Esophagus muscularis mucosa (tissue), 4 donors: ENCODE measurements around the gene JDP2. TPM values are rescaled to one million over a fixed set of nuclear protein-coding genes. Genes with fewer than 3 reads are reported as not detected.

ENCODE experiments used
- DNase-seq: peaks from one replicate; pipeline ENCODE4 v3.0.0-alpha.2; 2017; ENCODE audit errors: extremely low spot score
- H3K27ac ChIP-seq, 4 donors: fragments of 200-600 bp; sonication (generic); replicated peaks in 1 of 4; 1 replicate in 3 of 4; 2 replicates in 1 of 4; pipeline ENCODE4 v1.5.1; 2016 to 2019; ENCODE audit warnings: mild to moderate bottlenecking in 1 of 4
- H3K27me3 ChIP-seq, 4 donors: fragments of 200-600 bp; sonication (generic); one replicate each; pipeline versions ENCODE4 v1.5.1 to v1.6.0; 2016 to 2019
- H3K36me3 ChIP-seq, 4 donors: fragments of 200-600 bp; sonication (generic); one replicate each; pipeline ENCODE4 v1.5.1; 2016 to 2019
- H3K4me1 ChIP-seq, 4 donors: fragments of 200-600 bp; sonication (generic); one replicate each; pipeline ENCODE4 v1.5.1; 2016 to 2019
- H3K4me3 ChIP-seq, 4 donors: fragments of 200-600 bp; sonication (generic); 1 replicate in 2 of 4; 2 replicates in 2 of 4; pipeline ENCODE4 v1.5.1; 2016 to 2019; ENCODE audit warnings: mild to moderate bottlenecking in 4 of 4, moderate library complexity in 1 of 4
- H3K9me3 ChIP-seq, 4 donors: fragments of 200-600 bp; sonication (generic); 1 replicate in 3 of 4; 2 replicates in 1 of 4; pipeline ENCODE4 v1.5.1; 2016 to 2019
- CTCF ChIP-seq, 3 experiments: fragments of 200-600 bp in 2 of 3; fragments of 450-650 bp in 1 of 3; sonication (generic) in 2 of 3; IDR thresholded peaks; one replicate each; pipeline ENCODE4 v1.5.1; 2017 to 2019; ENCODE audit warnings: antibody characterized with exemption in 3 of 3, mild to moderate bottlenecking in 2 of 3, moderate library complexity in 1 of 3
- EP300 ChIP-seq: sonication (generic); formaldehyde crosslinking; IDR thresholded peaks from one replicate; pipeline ENCODE4 v1.6.1; 2017; ENCODE audit warnings: antibody characterized with exemption
- POLR2A ChIP-seq: fragments of 450-650 bp; IDR thresholded peaks from one replicate; pipeline ENCODE4 v1.6.1; 2017; ENCODE audit warnings: antibody characterized with exemption, moderate library complexity, mild to moderate bottlenecking, low read depth
- POLR2AphosphoS5 ChIP-seq, 2 donors: sonication (generic); formaldehyde crosslinking; IDR thresholded peaks; one replicate each; pipeline ENCODE4 v1.6.1; 2017; ENCODE audit warnings: antibody characterized with exemption in 2 of 2
- WGBS: methylation state at CpG from one replicate; pipeline ENCODE4 v1.1.5; 2018; 5-methylcytosine and 5-hydroxymethylcytosine counted together
- intact Hi-C: fragments of 100-400 bp; cut with DNase I; formaldehyde crosslinking; loops from one replicate; pipeline ENCODE4 v1.15.1; 2023
- total RNA-seq, 4 donors: library from RNA; depleted of rRNA; stranded (reverse); fragments of >200 nt; gene quantifications; one replicate each; pipeline versions ENCODE4 v1.1.0 to v1.2.1, GENCODE V29; 2016

The JDP2 gene
- total RNA-seq, 4 donors from 2014 or later = 50.5 to 94.5 (median 78.3) TPM

GRCh38 chr14:75392686-75393641, 34.9 kb upstream of the JDP2 start:
- no peak for DNase-seq
- 79% methylated on average over 7 of the region's 11 CpGs for WGBS
- H3K4me3 ChIP-seq = no peak overlapping the region

GRCh38 chr14:75393794-75394193, 34.0 kb upstream of the JDP2 start:
- 90% methylated on average over 9 of the region's 9 CpGs for WGBS

More at GRCh38 chr14:75392686-75393641, 34.9 kb upstream of the JDP2 start:
- H3K36me3 ChIP-seq = no peaks in the 10 kb centered on the region
- TF ChIP-seq CTCF (IDR thresholded peaks at IDR 0.05) (no peak), EP300 (no peak), POLR2A (no peak), POLR2AphosphoS5 (IDR thresholded peaks at IDR 0.05) (no peak)
- H3K9me3 ChIP-seq = no peaks in the 10 kb centered on the region
- intact Hi-C loops = no loop called here
- H3K27me3 ChIP-seq = no peaks in the 10 kb centered on the region
- no peak overlapping the region for H3K27ac ChIP-seq
- no peaks in the 10 kb centered on the region for H3K4me1 ChIP-seq

GRCh38 chr14:75395862-75396261, 32.0 kb upstream of the JDP2 start:
- 84% methylated on average over 5 of the region's 5 CpGs for WGBS
- intact Hi-C loops = no loop called here

More at GRCh38 chr14:75393794-75394193, 34.0 kb upstream of the JDP2 start:
- no peaks in the 10 kb centered on the region for H3K4me1 ChIP-seq
- TF ChIP-seq CTCF (IDR thresholded peaks at IDR 0.05) = no peak
- H3K4me3 ChIP-seq = no peak overlapping the region
- no peak for DNase-seq
- no peaks in the 10 kb centered on the region for H3K36me3 ChIP-seq
- H3K27me3 ChIP-seq = no peaks in the 10 kb centered on the region
- no peak overlapping the region for H3K27ac ChIP-seq
- intact Hi-C loops = no loop called here
- H3K9me3 ChIP-seq = peaks cover 0 to 4% (median 0%) of the 10 kb centered on the region in 4 donors

GRCh38 chr14:75399321-75399720, 28.5 kb upstream of the JDP2 start:
- no peak for TF ChIP-seq POLR2AphosphoS5 (IDR thresholded peaks at IDR 0.05)
- no peak for TF ChIP-seq POLR2A
- TF ChIP-seq EP300 = no peak
- no peak for TF ChIP-seq CTCF (IDR thresholded peaks at IDR 0.05)
- peaks cover 27 to 29% (median 28%) of the 10 kb centered on the region in 4 donors for H3K4me1 ChIP-seq
- WGBS = 80% methylated on average over 4 of the region's 4 CpGs
- intact Hi-C loops = no loop called here
- DNase-seq = no peak
- H3K4me3 ChIP-seq = no peak overlapping the region
- H3K36me3 ChIP-seq = no peaks in the 10 kb centered on the region
- H3K9me3 ChIP-seq = peaks cover 0 to 4% (median 0%) of the 10 kb centered on the region in 4 donors
- peak overlapping the region; percentile 83 to 86 (median 84) for H3K27ac ChIP-seq
- no peaks in the 10 kb centered on the region for H3K27me3 ChIP-seq

More at GRCh38 chr14:75395862-75396261, 32.0 kb upstream of the JDP2 start:
- H3K36me3 ChIP-seq = no peaks in the 10 kb centered on the region
- TF ChIP-seq EP300 (no peak), POLR2A (no peak), POLR2AphosphoS5 (IDR thresholded peaks at IDR 0.05) (no peak), CTCF (IDR thresholded peaks at IDR 0.05) (no peak)
- H3K4me3 ChIP-seq = no peak overlapping the region
- no peak overlapping the region for H3K27ac ChIP-seq
- peaks cover 0 to 4% (median 0%) of the 10 kb centered on the region in 4 donors for H3K9me3 ChIP-seq
- H3K4me1 ChIP-seq = peaks cover 13 to 14% (median 14%) of the 10 kb centered on the region in 4 donors
- DNase-seq = no peak
- H3K27me3 ChIP-seq = no peaks in the 10 kb centered on the region
